ENCODE measurements around the gene MEI1.

Gene MEI1

GRCh38 chr22:41846268-41846987, 147.1 kb downstream of the MEI1 start:
- FAIRE-seq, result no peak
- no peak for DNase-seq (ENCODE audit: insufficient read length, low spot score)
- TF ChIP-seq CTCF (IDR thresholded peaks at IDR 0.05; ENCODE audit: insufficient read depth, missing control alignments), result no peak

- no peak for TF ChIP-seq CTCF (IDR thresholded peaks at IDR 0.05; ENCODE audit: insufficient read depth, missing control alignments)
- DNase-seq (ENCODE audit: insufficient read length, low spot score) (no peak), FAIRE-seq (no peak)
Measured at GRCh38 chr22:41847300-41847699, 148.0 kb downstream of the MEI1 start.

GRCh38 chr22:41848468-41848867, 149.2 kb downstream of the MEI1 start:
- DNase-seq (ENCODE audit: insufficient read length, low spot score) (no peak), FAIRE-seq (no peak)
- no peak for TF ChIP-seq CTCF (IDR thresholded peaks at IDR 0.05; ENCODE audit: insufficient read depth, missing control alignments)
